ENCODE data around the gene SFXN5.

Gene SFXN5

DNA sequence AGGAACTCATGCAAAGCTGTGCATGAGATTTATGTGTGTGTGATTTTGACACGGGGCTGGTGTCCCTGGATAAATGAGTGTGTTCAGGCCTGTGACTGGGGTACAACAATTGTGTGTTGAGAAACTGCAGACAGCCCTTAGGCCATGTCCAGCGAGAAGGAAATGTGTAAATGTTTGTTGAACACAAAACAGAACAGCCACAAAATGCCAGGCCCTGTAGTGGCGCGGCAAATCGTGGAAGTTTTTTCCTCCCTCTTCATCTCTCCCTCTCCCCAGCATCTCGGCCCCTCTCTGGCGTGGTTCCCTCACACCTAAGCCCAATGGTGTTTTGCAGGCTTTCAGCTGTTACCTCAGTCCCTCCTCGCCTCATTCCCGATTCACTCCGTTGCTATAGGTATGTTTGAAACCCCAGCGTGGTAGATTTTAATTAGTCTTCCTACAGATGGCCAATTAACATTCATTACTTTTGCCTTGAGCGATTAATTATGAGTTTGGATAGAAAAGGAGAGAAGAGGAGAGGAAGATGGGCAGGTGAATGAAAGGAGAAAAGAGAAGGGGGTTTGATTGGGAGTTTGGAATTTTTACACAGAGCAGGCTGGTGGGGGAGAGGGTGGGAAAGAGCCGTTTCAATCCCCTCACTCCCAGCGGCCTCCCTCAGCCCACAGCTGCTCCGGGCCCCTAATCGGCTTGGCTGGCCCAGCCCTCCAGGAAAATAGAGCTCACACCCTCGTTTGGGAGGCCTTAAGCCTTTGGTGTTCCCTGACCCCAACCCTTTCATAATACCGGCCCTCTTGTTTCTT lies 173.5 kb downstream of the SFXN5 start:
- no peak overlapping the region for H3K4me3 ChIP-seq (ENCODE audit: low read depth, low read length, poor library complexity, severe bottlenecking)
- H3K79me2 ChIP-seq (ENCODE audit: insufficient read depth, low read length): no peaks in the 10 kb centered on the region
- H3K4me2 ChIP-seq (ENCODE audit: low read length): no peak overlapping the region
- H3K4me1 ChIP-seq (ENCODE audit: insufficient read depth, low read length, severe bottlenecking): no peaks in the 10 kb centered on the region
- no peaks in the 10 kb centered on the region; the same call in 1 of the 2 replicates for H3K27me3 ChIP-seq (ENCODE audit: insufficient read depth, low read length)
- H3K9ac ChIP-seq (ENCODE audit: low read length): no peak overlapping the region
- no peak overlapping the region for H3K27ac ChIP-seq (ENCODE audit: low read depth, low read length, poor library complexity, severe bottlenecking)
- no peak for TF ChIP-seq EZH2 (IDR thresholded peaks at IDR 0.05; ENCODE audit: borderline replicate concordance, low read length)
- TF ChIP-seq, protein P1, sequence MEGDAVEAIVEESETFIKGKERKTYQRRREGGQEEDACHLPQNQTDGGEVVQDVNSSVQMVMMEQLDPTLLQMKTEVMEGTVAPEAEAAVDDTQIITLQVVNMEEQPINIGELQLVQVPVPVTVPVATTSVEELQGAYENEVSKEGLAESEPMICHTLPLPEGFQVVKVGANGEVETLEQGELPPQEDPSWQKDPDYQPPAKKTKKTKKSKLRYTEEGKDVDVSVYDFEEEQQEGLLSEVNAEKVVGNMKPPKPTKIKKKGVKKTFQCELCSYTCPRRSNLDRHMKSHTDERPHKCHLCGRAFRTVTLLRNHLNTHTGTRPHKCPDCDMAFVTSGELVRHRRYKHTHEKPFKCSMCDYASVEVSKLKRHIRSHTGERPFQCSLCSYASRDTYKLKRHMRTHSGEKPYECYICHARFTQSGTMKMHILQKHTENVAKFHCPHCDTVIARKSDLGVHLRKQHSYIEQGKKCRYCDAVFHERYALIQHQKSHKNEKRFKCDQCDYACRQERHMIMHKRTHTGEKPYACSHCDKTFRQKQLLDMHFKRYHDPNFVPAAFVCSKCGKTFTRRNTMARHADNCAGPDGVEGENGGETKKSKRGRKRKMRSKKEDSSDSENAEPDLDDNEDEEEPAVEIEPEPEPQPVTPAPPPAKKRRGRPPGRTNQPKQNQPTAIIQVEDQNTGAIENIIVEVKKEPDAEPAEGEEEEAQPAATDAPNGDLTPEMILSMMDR (IDR thresholded peaks at IDR 0.05; ENCODE audit: low read length): no peak
- no peaks in the 10 kb centered on the region for H4K20me1 ChIP-seq (ENCODE audit: insufficient read depth, low read length)
- H3K36me3 ChIP-seq (ENCODE audit: insufficient read depth, low read length): no peaks in the 10 kb centered on the region
- H3K9me2 ChIP-seq (ENCODE audit: low read depth, low read length): no peaks in the 10 kb centered on the region
- no peaks in the 10 kb centered on the region for H3K9me3 ChIP-seq (ENCODE audit: low read length)
- no peak overlapping the region for H2AFZ ChIP-seq (ENCODE audit: low read length)
- no peaks in the 10 kb centered on the region for H3F3A ChIP-seq (ENCODE audit: insufficient read depth, low read length)

DNA sequence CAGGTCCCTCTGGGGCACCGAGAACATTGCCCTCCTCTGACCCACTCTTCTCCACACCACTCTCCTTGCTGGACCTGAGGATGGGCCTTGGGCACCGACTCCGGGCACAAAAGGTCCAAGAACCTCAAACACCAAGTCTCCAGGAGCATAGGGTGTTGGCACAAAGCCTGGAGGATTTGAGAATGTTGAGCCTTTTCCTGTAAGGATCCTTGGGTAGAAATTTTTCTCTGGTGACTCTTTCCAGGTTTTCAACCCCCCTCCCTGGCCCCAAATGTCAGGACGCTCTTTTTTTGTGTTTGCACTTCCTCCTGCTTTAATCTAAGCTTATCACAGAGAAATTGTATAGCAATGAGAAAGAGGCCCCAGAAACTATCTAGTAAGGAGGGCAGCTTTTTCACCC lies 175.1 kb downstream of the SFXN5 start:
- Histone ChIP-seq H3K36me3 (ENCODE audit: insufficient read depth, low read length) (no peaks in the 10 kb centered on the region), H4K20me1 (ENCODE audit: insufficient read depth, low read length) (no peaks in the 10 kb centered on the region), H2AFZ (ENCODE audit: low read length) (no peak overlapping the region), H3K9ac (ENCODE audit: low read length) (no peak overlapping the region), H3K4me2 (ENCODE audit: low read length) (no peak overlapping the region), H3K9me3 (ENCODE audit: low read length) (no peaks in the 10 kb centered on the region), H3K4me3 (ENCODE audit: low read depth, low read length, poor library complexity, severe bottlenecking) (no peak overlapping the region), H3K9me2 (ENCODE audit: low read depth, low read length) (no peaks in the 10 kb centered on the region), H3K4me1 (ENCODE audit: insufficient read depth, low read length, severe bottlenecking) (no peaks in the 10 kb centered on the region), H3K79me2 (ENCODE audit: insufficient read depth, low read length) (no peaks in the 10 kb centered on the region), H3K27me3 (ENCODE audit: insufficient read depth, low read length) (no peaks in the 10 kb centered on the region; the same call in 1 of the 2 replicates), H3F3A (ENCODE audit: insufficient read depth, low read length) (no peaks in the 10 kb centered on the region), H3K27ac (ENCODE audit: low read depth, low read length, poor library complexity, severe bottlenecking) (no peak overlapping the region)
- TF ChIP-seq, protein P1 (IDR thresholded peaks at IDR 0.05; ENCODE audit: low read length): no peak
- no peak for TF ChIP-seq EZH2 (IDR thresholded peaks at IDR 0.05; ENCODE audit: borderline replicate concordance, low read length)

DNA sequence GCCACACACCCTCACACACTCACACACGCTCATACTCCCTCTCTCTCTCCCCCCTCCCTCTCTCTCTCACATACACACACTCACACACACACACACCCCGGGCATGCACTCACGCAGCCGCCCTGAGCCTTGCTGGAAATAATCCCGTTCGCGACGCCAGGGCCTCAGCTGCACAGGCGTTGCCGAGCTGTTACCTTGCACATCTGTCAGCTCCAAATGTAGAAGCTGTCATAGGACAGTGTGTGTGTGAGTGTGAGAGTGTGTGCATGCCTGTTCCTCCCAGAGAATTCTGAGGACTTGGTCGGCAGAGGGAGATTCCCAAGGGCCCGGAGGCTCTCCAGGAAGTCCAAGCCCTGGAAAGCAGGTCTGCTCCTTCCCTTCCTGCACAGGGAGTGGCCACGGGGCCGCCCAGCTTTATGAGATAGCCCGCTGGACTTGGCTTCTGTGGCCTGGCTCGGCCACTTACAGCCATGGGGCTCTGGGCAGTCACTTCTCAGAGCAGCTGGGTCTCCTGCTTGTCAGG lies 175.7 kb downstream of the SFXN5 start:
- Histone ChIP-seq H3K79me2 (ENCODE audit: insufficient read depth, low read length) (no peaks in the 10 kb centered on the region), H3K4me2 (ENCODE audit: low read length) (no peak overlapping the region), H3K4me1 (ENCODE audit: insufficient read depth, low read length, severe bottlenecking) (no peaks in the 10 kb centered on the region), H3K4me3 (ENCODE audit: low read depth, low read length, poor library complexity, severe bottlenecking) (no peak overlapping the region), H3K36me3 (ENCODE audit: insufficient read depth, low read length) (no peaks in the 10 kb centered on the region), H3K9me2 (ENCODE audit: low read depth, low read length) (no peaks in the 10 kb centered on the region), H3K27me3 (ENCODE audit: insufficient read depth, low read length) (no peaks in the 10 kb centered on the region; the same call in 1 of the 2 replicates), H3K27ac (ENCODE audit: low read depth, low read length, poor library complexity, severe bottlenecking) (no peak overlapping the region), H3K9ac (ENCODE audit: low read length) (no peak overlapping the region), H2AFZ (ENCODE audit: low read length) (no peak overlapping the region), H4K20me1 (ENCODE audit: insufficient read depth, low read length) (no peaks in the 10 kb centered on the region), H3K9me3 (ENCODE audit: low read length) (no peaks in the 10 kb centered on the region), H3F3A (ENCODE audit: insufficient read depth, low read length) (no peaks in the 10 kb centered on the region)
- TF ChIP-seq EZH2 (IDR thresholded peaks at IDR 0.05; ENCODE audit: borderline replicate concordance, low read length): no peak
- TF ChIP-seq, protein P1 (IDR thresholded peaks at IDR 0.05; ENCODE audit: low read length): no peak
